Stomach smooth muscle (tissue), 2 donors: ENCODE results near the gene ROCK2.
"Not testable (repeated sequence)": the region's sequence is repeated elsewhere in the genome, so short reads cannot be mapped to it uniquely, and the experiment has no call there.

Experiments used
- H3K27ac ChIP-seq: one replicate; pipeline ENCODE4 v1.7.0; 2013; ENCODE audit warnings: mild to moderate bottlenecking, low read length, inconsistent platforms
- H3K27me3 ChIP-seq, 2 donors: one replicate each; pipeline ENCODE4 v1.7.0; 2013; ENCODE audit warnings: low read length in 2 of 2; ENCODE audit not compliant: insufficient read depth in 2 of 2, control insufficient read depth in 1 of 2
- H3K36me3 ChIP-seq, 2 donors: one replicate each; pipeline ENCODE4 v1.7.0; 2013; ENCODE audit warnings: low read length in 2 of 2; ENCODE audit not compliant: control insufficient read depth in 2 of 2, insufficient read depth in 2 of 2
- H3K4me1 ChIP-seq: one replicate; pipeline ENCODE4 v1.7.0; 2013; ENCODE audit warnings: low read length; ENCODE audit not compliant: control insufficient read depth, insufficient read depth
- H3K4me3 ChIP-seq, 2 donors: one replicate each; pipeline ENCODE4 v1.7.0; 2013; ENCODE audit warnings: low read length in 2 of 2
- H3K9ac ChIP-seq, 2 donors: one replicate each; pipeline ENCODE4 v1.7.0; 2013; ENCODE audit warnings: low read length in 2 of 2, mild to moderate bottlenecking in 1 of 2
- H3K9me3 ChIP-seq, 2 donors: one replicate each; pipeline ENCODE4 v1.7.0; 2013; ENCODE audit warnings: low read length in 2 of 2; ENCODE audit not compliant: control insufficient read depth in 2 of 2
- donor health status: healthy.
- donor health status: Pancreatic carcinoma.

Gene ROCK2

GRCh38 chr2:11267931-11268330 is 76.5 kb downstream of the ROCK2 start:
- Histone ChIP-seq H3K9me3 (no peaks in the 10 kb centered on the region), H3K4me3 (no peak overlapping the region), H3K36me3 (peaks cover 2 to 3% of the 10 kb centered on the region in 2 donors), H3K27me3 (no peaks in the 10 kb centered on the region), H3K27ac (no peak overlapping the region), H3K4me1 (no peaks in the 10 kb centered on the region), H3K9ac (no peak overlapping the region)

GRCh38 chr2:11264818-11265217 is 79.6 kb downstream of the ROCK2 start:
- no peak overlapping the region for H3K9ac ChIP-seq
- no peaks in the 10 kb centered on the region for H3K27me3 ChIP-seq
- no peaks in the 10 kb centered on the region for H3K9me3 ChIP-seq
- H3K36me3 ChIP-seq = no peaks in the 10 kb centered on the region
- no peak overlapping the region for H3K4me3 ChIP-seq
- H3K27ac ChIP-seq = no peak overlapping the region
- H3K4me1 ChIP-seq = no peaks in the 10 kb centered on the region

GRCh38 chr2:11264007-11264406 is 80.4 kb downstream of the ROCK2 start:
- Histone ChIP-seq H3K36me3 (no peaks in the 10 kb centered on the region), H3K4me1 (no peaks in the 10 kb centered on the region), H3K27ac (no peak overlapping the region), H3K9me3 (no peaks in the 10 kb centered on the region), H3K4me3 (no peak overlapping the region), H3K27me3 (no peaks in the 10 kb centered on the region), H3K9ac (no peak overlapping the region)

GRCh38 chr2:11263177-11263576 is 81.3 kb downstream of the ROCK2 start:
- Histone ChIP-seq H3K9me3 (no peaks in the 10 kb centered on the region), H3K9ac (no peak overlapping the region), H3K4me1 (no peaks in the 10 kb centered on the region), H3K27me3 (no peaks in the 10 kb centered on the region), H3K36me3 (no peaks in the 10 kb centered on the region), H3K27ac (no peak overlapping the region), H3K4me3 (no peak overlapping the region)

GRCh38 chr2:11262438-11262837 is 82.0 kb downstream of the ROCK2 start:
- H3K27ac ChIP-seq, H3K9me3 ChIP-seq, H3K36me3 ChIP-seq, H3K4me1 ChIP-seq, H3K27me3 ChIP-seq, H3K4me3 ChIP-seq, H3K9ac ChIP-seq: not testable (repeated sequence)

GRCh38 chr2:11261564-11261963 is 82.9 kb downstream of the ROCK2 start:
- not testable (repeated sequence) for H3K4me1 ChIP-seq, H3K9me3 ChIP-seq, H3K36me3 ChIP-seq, H3K9ac ChIP-seq, H3K4me3 ChIP-seq, H3K27me3 ChIP-seq, H3K27ac ChIP-seq

GRCh38 chr2:11260979-11261378 is 83.5 kb downstream of the ROCK2 start:
- H3K27me3 ChIP-seq = no peaks in the 10 kb centered on the region
- H3K4me3 ChIP-seq = no peak overlapping the region
- no peaks in the 10 kb centered on the region for H3K36me3 ChIP-seq
- no peak overlapping the region for H3K27ac ChIP-seq
- no peaks in the 10 kb centered on the region for H3K4me1 ChIP-seq
- H3K9ac ChIP-seq = no peak overlapping the region
- no peaks in the 10 kb centered on the region for H3K9me3 ChIP-seq

GRCh38 chr2:11257964-11258363 is 86.5 kb downstream of the ROCK2 start:
- H3K9me3 ChIP-seq = no peaks in the 10 kb centered on the region
- H3K4me3 ChIP-seq = no peak overlapping the region
- H3K9ac ChIP-seq = no peak overlapping the region
- H3K27ac ChIP-seq = no peak overlapping the region
- no peaks in the 10 kb centered on the region for H3K27me3 ChIP-seq
- no peaks in the 10 kb centered on the region for H3K36me3 ChIP-seq
- no peaks in the 10 kb centered on the region for H3K4me1 ChIP-seq

GRCh38 chr2:11257078-11257477 is 87.4 kb downstream of the ROCK2 start:
- no peak overlapping the region for H3K27ac ChIP-seq
- H3K27me3 ChIP-seq = no peaks in the 10 kb centered on the region
- H3K9me3 ChIP-seq = no peaks in the 10 kb centered on the region
- no peak overlapping the region for H3K9ac ChIP-seq
- no peak overlapping the region for H3K4me3 ChIP-seq
- H3K4me1 ChIP-seq = no peaks in the 10 kb centered on the region
- H3K36me3 ChIP-seq = no peaks in the 10 kb centered on the region

- Histone ChIP-seq H3K9ac (no peak overlapping the region), H3K4me3 (no peak overlapping the region), H3K9me3 (no peaks in the 10 kb centered on the region), H3K4me1 (no peaks in the 10 kb centered on the region), H3K36me3 (no peaks in the 10 kb centered on the region), H3K27me3 (no peaks in the 10 kb centered on the region), H3K27ac (no peak overlapping the region)
Measured at GRCh38 chr2:11256166-11256565, 88.3 kb downstream of the ROCK2 start.

- Histone ChIP-seq H3K9me3 (no peaks in the 10 kb centered on the region), H3K27ac (no peak overlapping the region)
Measured at GRCh38 chr2:11254100-11254536, 90.3 kb downstream of the ROCK2 start.

GRCh38 chr2:11252458-11252857 is 92.0 kb downstream of the ROCK2 start:
- H3K27me3 ChIP-seq, H3K36me3 ChIP-seq: not testable (repeated sequence)

More at GRCh38 chr2:11254100-11254536, 90.3 kb downstream of the ROCK2 start:
- no peaks in the 10 kb centered on the region for H3K36me3 ChIP-seq
- H3K9ac ChIP-seq = no peak overlapping the region
- H3K27me3 ChIP-seq = no peaks in the 10 kb centered on the region
- no peaks in the 10 kb centered on the region for H3K4me1 ChIP-seq
- H3K4me3 ChIP-seq = no peak overlapping the region

More at GRCh38 chr2:11252458-11252857, 92.0 kb downstream of the ROCK2 start:
- not testable (repeated sequence) for H3K9ac ChIP-seq, H3K4me1 ChIP-seq, H3K4me3 ChIP-seq, H3K27ac ChIP-seq, H3K9me3 ChIP-seq
